GM23338 (cell line): ENCODE measurements around the gene BAIAP2. TPM values are rescaled to one million over a fixed set of nuclear protein-coding genes. Genes with fewer than 3 reads are reported as not detected.

Experiments used
- ATAC-seq: fragments of 200-7000 bp; cut with Tn5 transposase; 3 replicates; pipeline ENCODE4 v1.9.1; 2020
- DNase-seq: peaks from one replicate; pipeline ENCODE4 v3.0.0-alpha.2; 2015; ENCODE audit warnings: low spot score
- H2AFZ ChIP-seq: fragments of 200-600 bp; sonication (generic); 2 replicates; pipeline ENCODE4 v1.8.0; 2016; ENCODE audit warnings: antibody characterized with exemption, mild to moderate bottlenecking, moderate library complexity
- H3F3A ChIP-seq: fragments of 200-600 bp; sonication (generic); replicated peaks from 2 replicates; pipeline ENCODE4 v1.8.0; 2017; ENCODE audit warnings: antibody characterized with exemption, mixed run types, low read depth
- H3K27ac ChIP-seq: fragments of 200-600 bp; sonication (generic); 2 replicates; pipeline ENCODE4 v1.6.1; 2016; ENCODE audit warnings: low read depth
- H3K27me3 ChIP-seq: fragments of 200-600 bp; sonication (generic); 2 replicates; pipeline ENCODE4 v1.8.0; 2016; ENCODE audit warnings: mild to moderate bottlenecking, mixed run types, moderate library complexity; ENCODE audit not compliant: insufficient read depth
- H3K36me3 ChIP-seq: fragments of 200-600 bp; sonication (generic); 2 replicates; pipeline ENCODE4 v1.8.0; 2016; ENCODE audit warnings: mild to moderate bottlenecking; ENCODE audit not compliant: insufficient read depth
- H3K4me1 ChIP-seq: fragments of 200-600 bp; sonication (generic); 2 replicates; pipeline ENCODE4 v1.8.0; 2016; ENCODE audit warnings: mild to moderate bottlenecking, moderate library complexity; ENCODE audit not compliant: insufficient read depth
- H3K4me2 ChIP-seq: fragments of 200-600 bp; sonication (generic); 2 replicates; pipeline ENCODE4 v1.7.1; 2017; ENCODE audit warnings: mixed run types
- H3K4me3 ChIP-seq: fragments of 200-600 bp; sonication (generic); 2 replicates; pipeline ENCODE4 v1.6.1; 2016; ENCODE audit warnings: mixed run types
- H3K79me2 ChIP-seq: fragments of 200-600 bp; sonication (generic); replicated peaks from 2 replicates; pipeline ENCODE4 v1.8.0; 2017; ENCODE audit warnings: mild to moderate bottlenecking; ENCODE audit not compliant: insufficient read depth
- H3K9me2 ChIP-seq: fragments of 200-600 bp; sonication (generic); 2 replicates; pipeline ENCODE4 v1.8.0; 2017; ENCODE audit not compliant: insufficient read depth
- H4K20me1 ChIP-seq: fragments of 200-600 bp; sonication (generic); replicated peaks from 2 replicates; pipeline ENCODE4 v1.8.0; 2017; ENCODE audit warnings: mild to moderate bottlenecking; ENCODE audit not compliant: insufficient read depth
- H3K27ac Mint-ChIP-seq: 2 replicates; pipeline ENCODE4 v1.8.0; 2020; ENCODE audit warnings: inconsistent platforms, mild to moderate bottlenecking, moderate library complexity, mixed read lengths
- H3K27me3 Mint-ChIP-seq: 3 replicates; pipeline ENCODE4 v1.8.0; 2022; ENCODE audit warnings: low read depth, mild to moderate bottlenecking, moderate library complexity, mixed read lengths, inconsistent platforms; ENCODE audit not compliant: insufficient read depth, poor library complexity
- H3K36me3 Mint-ChIP-seq: 3 replicates; pipeline ENCODE4 v1.8.0; 2021; ENCODE audit warnings: low read depth, mild to moderate bottlenecking, inconsistent platforms, moderate library complexity, mixed read lengths
- H3K4me1 Mint-ChIP-seq: 3 replicates; pipeline ENCODE4 v1.8.0; 2020; ENCODE audit warnings: mild to moderate bottlenecking, inconsistent platforms, mixed read lengths
- H3K4me3 Mint-ChIP-seq: 3 replicates; pipeline ENCODE4 v1.8.0; 2021; ENCODE audit warnings: moderate library complexity, mild to moderate bottlenecking, inconsistent platforms, mixed read lengths
- H3K9me3 Mint-ChIP-seq: 3 replicates; pipeline ENCODE4 v1.8.0; 2020; ENCODE audit warnings: moderate library complexity, mild to moderate bottlenecking, inconsistent platforms, mixed read lengths
- CREB1 ChIP-seq: fragments of 250-450 bp; sonication (Bioruptor Pico); IDR thresholded peaks from 2 replicates; pipeline ENCODE4 v1.5.0; 2020; ENCODE audit warnings: low read depth, mild to moderate bottlenecking, moderate library complexity
- CTCF ChIP-seq, 2 experiments: fragments of 200-600 bp in 1 of 2; sonication (generic) in 1 of 2; conservative IDR thresholded peaks; 2 replicates each; pipeline versions ENCODE4 v1.5.1 to v1.6.1; 2016 to 2017; ENCODE audit warnings: antibody characterized with exemption in 2 of 2, low read depth in 2 of 2, mild to moderate bottlenecking in 2 of 2, moderate library complexity in 1 of 2
- EZH2 ChIP-seq: fragments of 200-600 bp; sonication (generic); IDR thresholded peaks from one replicate; pipeline ENCODE4 v1.8.0; 2017; ENCODE audit warnings: antibody characterized with exemption, mild to moderate bottlenecking, low read depth; ENCODE audit not compliant: unreplicated experiment
- EZH2phosphoT487 ChIP-seq: fragments of 200-600 bp; sonication (generic); IDR thresholded peaks from one replicate; pipeline ENCODE4 v1.8.1; 2018; ENCODE audit warnings: antibody characterized with exemption; ENCODE audit not compliant: unreplicated experiment
- JUNB ChIP-seq: IDR thresholded peaks from one replicate; pipeline ENCODE4 v1.6.1; 2016; ENCODE audit warnings: antibody characterized with exemption; ENCODE audit not compliant: unreplicated experiment
- NANOG ChIP-seq: IDR thresholded peaks from 2 replicates; pipeline ENCODE4 v1.6.1; 2016; ENCODE audit warnings: antibody characterized with exemption, borderline replicate concordance
- POLR2AphosphoS5 ChIP-seq: IDR thresholded peaks from 2 replicates; pipeline ENCODE4 v1.6.1; 2016; ENCODE audit warnings: antibody characterized with exemption, low read depth
- REST ChIP-seq: IDR thresholded peaks from one replicate; pipeline ENCODE4 v1.6.1; 2018; ENCODE audit warnings: antibody characterized with exemption; ENCODE audit not compliant: unreplicated experiment
- STAT1 ChIP-seq: IDR thresholded peaks from one replicate; pipeline ENCODE4 v1.6.1; 2016; ENCODE audit warnings: antibody characterized with exemption; ENCODE audit not compliant: unreplicated experiment
- ZNF114 ChIP-seq: fragments of 250-450 bp; sonication (Bioruptor Pico); IDR thresholded peaks from 2 replicates; pipeline ENCODE4 v1.5.0; 2020; ENCODE audit warnings: mild to moderate bottlenecking, moderate library complexity
- ZNF331 ChIP-seq: fragments of 250-450 bp; sonication (Bioruptor Pico); IDR thresholded peaks from 2 replicates; pipeline ENCODE4 v1.5.0; 2020; ENCODE audit warnings: low read depth, mild to moderate bottlenecking, moderate library complexity
- polyA plus RNA-seq: library from polyadenylated mRNA; unstranded; fragments of >200 nt; fragmentation: Nextera tagmentation; extraction: Ambion mirVana; gene quantifications from 2 replicates; pipeline ENCODE4 v1.2.1, GENCODE V29; 2016
- total RNA-seq: library from RNA; depleted of rRNA; stranded (reverse); fragments of >200 nt; shearing (Covaris generic); gene quantifications from 2 replicates; pipeline ENCODE4 v1.2.3, GENCODE V29; 2014
- TF ChIP-seq, protein P1 (sequence below): fragments of 250-450 bp; sonication (Bioruptor Pico); IDR thresholded peaks from 2 replicates; pipeline ENCODE4 v1.5.0; 2020; ENCODE audit warnings: mild to moderate bottlenecking, moderate library complexity

The BAIAP2 gene
- total and polyA plus RNA-seq, 2 experiments from 2014 or later = 21.7 to 22.7 TPM

GRCh38 chr17:81073967-81074839, 39.3 kb downstream of the BAIAP2 start (continued):
- no peak for TF ChIP-seq ZNF114 (CRISPR knock-in tag)

GRCh38 chr17:81074875-81075274, 39.9 kb downstream of the BAIAP2 start:
- Histone ChIP-seq H3K79me2 (no peaks in the 10 kb centered on the region), H3K9me2 (no peaks in the 10 kb centered on the region), H3K4me2 (no peak overlapping the region), H3F3A (no peaks in the 10 kb centered on the region), H4K20me1 (no peaks in the 10 kb centered on the region), H3K36me3 (no peaks in the 10 kb centered on the region), H3K27me3 (no peaks in the 10 kb centered on the region), H3K4me1 (no peaks in the 10 kb centered on the region), H3K27ac (no peak overlapping the region), H3K4me3 (no peak overlapping the region), H2AFZ (no peak overlapping the region)
- ATAC-seq = no peak; the same call in 2 of the 3 replicates
- Mint-ChIP-seq H3K9me3 (no peaks in the 10 kb centered on the region), H3K36me3 (no peaks in the 10 kb centered on the region), H3K4me3 (no peak overlapping the region), H3K27me3 (peaks cover 11% of the 10 kb centered on the region), H3K4me1 (peaks cover 16% of the 10 kb centered on the region), H3K27ac (no peak overlapping the region)
- DNase-seq = no peak
- no peak for TF ChIP-seq CREB1
- TF ChIP-seq ZNF331 (CRISPR knock-in tag) = no peak
- no peak for TF ChIP-seq JUNB
- TF ChIP-seq POLR2AphosphoS5 = no peak
- no peak for TF ChIP-seq EZH2
- no peak for TF ChIP-seq EZH2phosphoT487
- TF ChIP-seq, protein P1, sequence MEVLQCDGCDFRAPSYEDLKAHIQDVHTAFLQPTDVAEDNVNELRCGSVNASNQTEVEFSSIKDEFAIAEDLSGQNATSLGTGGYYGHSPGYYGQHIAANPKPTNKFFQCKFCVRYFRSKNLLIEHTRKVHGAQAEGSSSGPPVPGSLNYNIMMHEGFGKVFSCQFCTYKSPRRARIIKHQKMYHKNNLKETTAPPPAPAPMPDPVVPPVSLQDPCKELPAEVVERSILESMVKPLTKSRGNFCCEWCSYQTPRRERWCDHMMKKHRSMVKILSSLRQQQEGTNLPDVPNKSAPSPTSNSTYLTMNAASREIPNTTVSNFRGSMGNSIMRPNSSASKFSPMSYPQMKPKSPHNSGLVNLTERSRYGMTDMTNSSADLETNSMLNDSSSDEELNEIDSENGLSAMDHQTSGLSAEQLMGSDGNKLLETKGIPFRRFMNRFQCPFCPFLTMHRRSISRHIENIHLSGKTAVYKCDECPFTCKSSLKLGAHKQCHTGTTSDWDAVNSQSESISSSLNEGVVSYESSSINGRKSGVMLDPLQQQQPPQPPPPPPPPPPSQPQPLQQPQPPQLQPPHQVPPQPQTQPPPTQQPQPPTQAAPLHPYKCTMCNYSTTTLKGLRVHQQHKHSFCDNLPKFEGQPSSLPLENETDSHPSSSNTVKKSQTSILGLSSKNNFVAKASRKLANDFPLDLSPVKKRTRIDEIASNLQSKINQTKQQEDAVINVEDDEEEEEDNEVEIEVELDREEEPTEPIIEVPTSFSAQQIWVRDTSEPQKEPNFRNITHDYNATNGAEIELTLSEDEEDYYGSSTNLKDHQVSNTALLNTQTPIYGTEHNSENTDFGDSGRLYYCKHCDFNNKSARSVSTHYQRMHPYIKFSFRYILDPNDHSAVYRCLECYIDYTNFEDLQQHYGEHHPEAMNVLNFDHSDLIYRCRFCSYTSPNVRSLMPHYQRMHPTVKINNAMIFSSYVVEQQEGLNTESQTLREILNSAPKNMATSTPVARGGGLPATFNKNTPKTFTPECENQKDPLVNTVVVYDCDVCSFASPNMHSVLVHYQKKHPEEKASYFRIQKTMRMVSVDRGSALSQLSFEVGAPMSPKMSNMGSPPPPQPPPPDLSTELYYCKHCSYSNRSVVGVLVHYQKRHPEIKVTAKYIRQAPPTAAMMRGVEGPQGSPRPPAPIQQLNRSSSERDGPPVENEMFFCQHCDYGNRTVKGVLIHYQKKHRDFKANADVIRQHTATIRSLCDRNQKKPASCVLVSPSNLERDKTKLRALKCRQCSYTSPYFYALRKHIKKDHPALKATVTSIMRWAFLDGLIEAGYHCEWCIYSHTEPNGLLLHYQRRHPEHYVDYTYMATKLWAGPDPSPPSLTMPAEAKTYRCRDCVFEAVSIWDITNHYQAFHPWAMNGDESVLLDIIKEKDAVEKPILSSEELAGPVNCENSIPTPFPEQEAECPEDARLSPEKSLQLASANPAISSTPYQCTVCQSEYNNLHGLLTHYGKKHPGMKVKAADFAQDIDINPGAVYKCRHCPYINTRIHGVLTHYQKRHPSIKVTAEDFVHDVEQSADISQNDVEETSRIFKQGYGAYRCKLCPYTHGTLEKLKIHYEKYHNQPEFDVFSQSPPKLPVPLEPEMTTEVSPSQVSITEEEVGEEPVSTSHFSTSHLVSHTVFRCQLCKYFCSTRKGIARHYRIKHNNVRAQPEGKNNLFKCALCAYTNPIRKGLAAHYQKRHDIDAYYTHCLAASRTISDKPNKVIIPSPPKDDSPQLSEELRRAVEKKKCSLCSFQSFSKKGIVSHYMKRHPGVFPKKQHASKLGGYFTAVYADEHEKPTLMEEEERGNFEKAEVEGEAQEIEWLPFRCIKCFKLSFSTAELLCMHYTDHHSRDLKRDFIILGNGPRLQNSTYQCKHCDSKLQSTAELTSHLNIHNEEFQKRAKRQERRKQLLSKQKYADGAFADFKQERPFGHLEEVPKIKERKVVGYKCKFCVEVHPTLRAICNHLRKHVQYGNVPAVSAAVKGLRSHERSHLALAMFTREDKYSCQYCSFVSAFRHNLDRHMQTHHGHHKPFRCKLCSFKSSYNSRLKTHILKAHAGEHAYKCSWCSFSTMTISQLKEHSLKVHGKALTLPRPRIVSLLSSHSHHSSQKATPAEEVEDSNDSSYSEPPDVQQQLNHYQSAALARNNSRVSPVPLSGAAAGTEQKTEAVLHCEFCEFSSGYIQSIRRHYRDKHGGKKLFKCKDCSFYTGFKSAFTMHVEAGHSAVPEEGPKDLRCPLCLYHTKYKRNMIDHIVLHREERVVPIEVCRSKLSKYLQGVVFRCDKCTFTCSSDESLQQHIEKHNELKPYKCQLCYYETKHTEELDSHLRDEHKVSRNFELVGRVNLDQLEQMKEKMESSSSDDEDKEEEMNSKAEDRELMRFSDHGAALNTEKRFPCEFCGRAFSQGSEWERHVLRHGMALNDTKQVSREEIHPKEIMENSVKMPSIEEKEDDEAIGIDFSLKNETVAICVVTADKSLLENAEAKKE (CRISPR knock-in tag) = no peak
- no peak for TF ChIP-seq ZNF114 (CRISPR knock-in tag)
- TF ChIP-seq NANOG = no peak
- no peak for TF ChIP-seq STAT1
- no peak for TF ChIP-seq CTCF (conservative IDR thresholded peaks at IDR 0.05; ENCODE audit: low read depth in 2 of 2)
- TF ChIP-seq REST = no peak
